H9 (cell line): ENCODE results near the gene IRF4. TPM values are rescaled to one million over a fixed set of nuclear protein-coding genes. Genes with fewer than 3 reads are reported as not detected.

Experiments used
- DNase-seq: peaks from one replicate; pipeline ENCODE4 v3.0.0-alpha.2; 2017
- H2AFZ ChIP-seq: one replicate; pipeline ENCODE4 v1.6.1; 2013; ENCODE audit warnings: mild to moderate bottlenecking, low read length, control low read depth, moderate library complexity
- H2AK5ac ChIP-seq: 2 replicates; pipeline ENCODE4 v1.6.1; 2013; ENCODE audit warnings: low read length, control low read depth, mixed read lengths; ENCODE audit not compliant: insufficient read length
- H2BK120ac ChIP-seq: one replicate; pipeline ENCODE4 v1.6.1; 2013; ENCODE audit warnings: low read depth, mild to moderate bottlenecking, low read length, control low read depth, inconsistent platforms; ENCODE audit not compliant: poor library complexity, severe bottlenecking
- H2BK12ac ChIP-seq: 2 replicates; pipeline ENCODE4 v1.6.1; 2013; ENCODE audit warnings: low read length, control low read depth, mixed read lengths, low read depth; ENCODE audit not compliant: insufficient read length
- H2BK15ac ChIP-seq: 2 replicates; pipeline ENCODE4 v1.6.1; 2013; ENCODE audit warnings: low read depth, low read length, control low read depth
- H2BK20ac ChIP-seq: one replicate; pipeline ENCODE4 v1.6.1; 2013; ENCODE audit warnings: low read depth, mild to moderate bottlenecking, low read length, control low read depth, inconsistent platforms; ENCODE audit not compliant: poor library complexity, severe bottlenecking
- H2BK5ac ChIP-seq: 2 replicates; pipeline ENCODE4 v1.6.1; 2013; ENCODE audit warnings: low read length, control low read depth, mixed read lengths; ENCODE audit not compliant: insufficient read length
- H3K14ac ChIP-seq: 2 replicates; pipeline ENCODE4 v1.6.1; 2013; ENCODE audit warnings: low read length, control low read depth; ENCODE audit not compliant: insufficient read depth
- H3K18ac ChIP-seq: 2 replicates; pipeline ENCODE4 v1.6.1; 2013; ENCODE audit warnings: low read depth, mild to moderate bottlenecking, mixed read lengths, low read length, control low read depth; ENCODE audit not compliant: insufficient read length
- H3K23ac ChIP-seq: 2 replicates; pipeline ENCODE4 v1.6.1; 2013; ENCODE audit warnings: low read length, control low read depth, mixed read lengths, low read depth; ENCODE audit not compliant: insufficient read length
- H3K23me2 ChIP-seq: 2 replicates; pipeline ENCODE4 v1.6.1; 2013; ENCODE audit warnings: low read depth, mild to moderate bottlenecking, mixed read lengths, low read length, control low read depth; ENCODE audit not compliant: insufficient read length, poor library complexity, severe bottlenecking
- H3K27ac ChIP-seq: 2 replicates; pipeline ENCODE4 v1.5.1; 2013; ENCODE audit warnings: low read length, control low read depth, mixed read lengths, low read depth; ENCODE audit not compliant: insufficient read length
- H3K27me3 ChIP-seq: 2 replicates; pipeline ENCODE4 v1.6.1; 2013; ENCODE audit warnings: low read length, control low read depth, inconsistent platforms; ENCODE audit not compliant: insufficient read depth
- H3K4ac ChIP-seq: 2 replicates; pipeline ENCODE4 v1.6.1; 2013; ENCODE audit warnings: low read depth, mild to moderate bottlenecking, control low read depth, inconsistent platforms, low read length, moderate library complexity
- H3K4me1 ChIP-seq: 2 replicates; pipeline ENCODE4 v1.6.1; 2013; ENCODE audit warnings: low read length, control low read depth, inconsistent platforms; ENCODE audit not compliant: insufficient read depth
- H3K4me2 ChIP-seq: 2 replicates; pipeline ENCODE4 v1.6.1; 2013; ENCODE audit warnings: low read length, control low read depth, mixed read lengths; ENCODE audit not compliant: insufficient read length, insufficient read depth
- H3K56ac ChIP-seq: 2 replicates; pipeline ENCODE4 v1.6.1; 2013; ENCODE audit warnings: low read depth, mild to moderate bottlenecking, mixed read lengths, low read length, control low read depth; ENCODE audit not compliant: insufficient read length
- H3K79me1 ChIP-seq: 2 replicates; pipeline ENCODE4 v1.6.1; 2013; ENCODE audit warnings: low read depth, mild to moderate bottlenecking, moderate library complexity, low read length, control low read depth, inconsistent platforms; ENCODE audit not compliant: insufficient read depth, poor library complexity, severe bottlenecking
- H3K79me2 ChIP-seq: 2 replicates; pipeline ENCODE4 v1.6.1; 2013; ENCODE audit warnings: low read length, control low read depth, inconsistent platforms; ENCODE audit not compliant: insufficient read depth
- H3K9ac ChIP-seq: 2 replicates; pipeline ENCODE4 v1.6.1; 2013; ENCODE audit warnings: low read length, control low read depth, mixed read lengths; ENCODE audit not compliant: insufficient read length; ENCODE audit errors: extremely low read depth
- H3K9me3 ChIP-seq: one replicate; pipeline ENCODE4 v1.6.1; 2013; ENCODE audit warnings: low read depth, low read length, inconsistent platforms; ENCODE audit not compliant: control insufficient read depth
- H3T11ph ChIP-seq: one replicate; pipeline ENCODE4 v1.6.1; 2013; ENCODE audit warnings: mild to moderate bottlenecking, low read length, control low read depth, inconsistent platforms
- H4K20me1 ChIP-seq: one replicate; pipeline ENCODE4 v1.6.1; 2013; ENCODE audit not compliant: control insufficient read depth, insufficient read length, insufficient read depth
- H4K5ac ChIP-seq: 2 replicates; pipeline ENCODE4 v1.6.1; 2013; ENCODE audit warnings: low read depth, mild to moderate bottlenecking, mixed read lengths, low read length, control low read depth; ENCODE audit not compliant: insufficient read length
- H4K8ac ChIP-seq: replicated peaks from 2 replicates; pipeline ENCODE4 v1.6.1; 2013; ENCODE audit warnings: low read length, control low read depth, mixed read lengths, low read depth; ENCODE audit not compliant: insufficient read length
- H4K91ac ChIP-seq: 2 replicates; pipeline ENCODE4 v1.6.1; 2013; ENCODE audit warnings: low read depth, mild to moderate bottlenecking, moderate library complexity, mixed read lengths, low read length, control low read depth; ENCODE audit not compliant: insufficient read length
- H3K27ac Mint-ChIP-seq, 3 experiments: 2 replicates in 2 of 3; 3 replicates in 1 of 3; pipeline ENCODE4 v1.8.0; 2020 to 2021; ENCODE audit warnings: mixed read lengths in 3 of 3, mild to moderate bottlenecking in 1 of 3, moderate library complexity in 1 of 3
- H3K27me3 Mint-ChIP-seq: 2 replicates; pipeline ENCODE4 v1.8.0; 2021; ENCODE audit warnings: low read depth, mild to moderate bottlenecking, moderate library complexity, mixed read lengths
- H3K36me3 Mint-ChIP-seq, 3 experiments: 2 replicates in 2 of 3; 3 replicates in 1 of 3; pipeline ENCODE4 v1.8.0; 2020 to 2021; ENCODE audit warnings: low read depth in 3 of 3, mixed read lengths in 3 of 3; ENCODE audit not compliant: insufficient read depth in 1 of 3
- H3K4me1 Mint-ChIP-seq, 2 experiments: 2 replicates each; pipeline ENCODE4 v1.8.0; 2020; ENCODE audit warnings: mixed read lengths in 2 of 2
- H3K4me3 Mint-ChIP-seq, 2 experiments: 2 replicates in 1 of 2; 3 replicates in 1 of 2; pipeline ENCODE4 v1.8.0; 2020 to 2021; ENCODE audit warnings: mild to moderate bottlenecking in 2 of 2, mixed read lengths in 2 of 2, moderate library complexity in 1 of 2
- H3K9me3 Mint-ChIP-seq, 2 experiments: 2 replicates in 1 of 2; 3 replicates in 1 of 2; pipeline ENCODE4 v1.8.0; 2020; ENCODE audit warnings: mild to moderate bottlenecking in 2 of 2, mixed read lengths in 2 of 2, moderate library complexity in 1 of 2
- WGBS: extraction: QIAGEN DNeasy Blood & Tissue Kit; methylation state at CpG from one replicate; pipeline ENCODE4 v1.1.7; 2013; ENCODE audit warnings: missing lambda C conversion rate, low lambda C conversion rate, mixed read lengths; ENCODE audit not compliant: insufficient read length; ENCODE audit errors: extremely low coverage; 5-methylcytosine and 5-hydroxymethylcytosine counted together
- total RNA-seq: library from RNA; stranded (reverse); gene quantifications from 2 replicates; pipeline ENCODE4 v1.2.1, GENCODE V29; 2021
- TF ChIP-seq, protein P1 (sequence below): fragments of 200-600 bp; sonication (generic); conservative IDR thresholded peaks from 3 replicates; pipeline ENCODE4 v1.8.0; 2021; ENCODE audit warnings: antibody characterized with exemption, mild to moderate bottlenecking

IRF4 gene
- total RNA-seq, 1 experiment from 2014 or later: 0.31 TPM

DNA sequence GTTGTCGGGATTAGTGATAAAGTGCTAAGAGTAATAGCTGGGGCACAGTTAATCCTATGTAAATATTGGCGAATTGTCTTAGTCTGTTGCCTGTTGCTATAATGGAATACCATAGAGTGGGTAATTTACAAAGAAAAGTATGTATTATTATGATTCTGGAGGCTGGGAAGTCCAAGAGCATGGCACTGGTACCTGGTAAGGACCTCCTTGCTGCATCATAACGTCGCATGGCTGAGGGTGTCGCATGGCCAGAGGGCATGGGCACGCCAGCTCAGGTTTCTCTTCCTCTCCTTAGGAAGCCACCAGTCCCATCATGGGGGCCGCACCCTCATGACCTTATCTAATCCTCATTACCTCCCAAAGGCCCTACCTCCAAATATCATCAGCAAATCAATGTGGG lies 29.7 kb downstream of the IRF4 start:
- Histone ChIP-seq H3K14ac (no peak overlapping the region), H3K9ac (no peak overlapping the region), H4K8ac (no peak overlapping the region), H4K5ac (no peak overlapping the region), H3K56ac (no peak overlapping the region), H3K79me1 (no peaks in the 10 kb centered on the region), H3K4ac (no peak overlapping the region), H2AK5ac (no peak overlapping the region), H2BK20ac (no peak overlapping the region), H2BK12ac (no peak overlapping the region), H2AFZ (no peak overlapping the region), H3K27ac (no peak overlapping the region), H3K4me2 (no peak overlapping the region), H4K20me1 (no peaks in the 10 kb centered on the region), H3K4me1 (no peaks in the 10 kb centered on the region), H3K23me2 (no peaks in the 10 kb centered on the region), H3K79me2 (no peaks in the 10 kb centered on the region), H3K18ac (no peak overlapping the region), H3T11ph (no peak overlapping the region), H4K91ac (no peak overlapping the region), H2BK5ac (no peak overlapping the region), H2BK120ac (no peak overlapping the region), H3K27me3 (no peaks in the 10 kb centered on the region), H2BK15ac (no peak overlapping the region), H3K9me3 (no peaks in the 10 kb centered on the region), H3K23ac (no peak overlapping the region)
- no peaks in the 10 kb centered on the region for H3K4me1 Mint-ChIP-seq
- no peak for DNase-seq
- no CpG with 5 or more reads among the region's 7 CpGs for WGBS
- H3K27ac Mint-ChIP-seq: no peak overlapping the region
- TF ChIP-seq, protein P1, sequence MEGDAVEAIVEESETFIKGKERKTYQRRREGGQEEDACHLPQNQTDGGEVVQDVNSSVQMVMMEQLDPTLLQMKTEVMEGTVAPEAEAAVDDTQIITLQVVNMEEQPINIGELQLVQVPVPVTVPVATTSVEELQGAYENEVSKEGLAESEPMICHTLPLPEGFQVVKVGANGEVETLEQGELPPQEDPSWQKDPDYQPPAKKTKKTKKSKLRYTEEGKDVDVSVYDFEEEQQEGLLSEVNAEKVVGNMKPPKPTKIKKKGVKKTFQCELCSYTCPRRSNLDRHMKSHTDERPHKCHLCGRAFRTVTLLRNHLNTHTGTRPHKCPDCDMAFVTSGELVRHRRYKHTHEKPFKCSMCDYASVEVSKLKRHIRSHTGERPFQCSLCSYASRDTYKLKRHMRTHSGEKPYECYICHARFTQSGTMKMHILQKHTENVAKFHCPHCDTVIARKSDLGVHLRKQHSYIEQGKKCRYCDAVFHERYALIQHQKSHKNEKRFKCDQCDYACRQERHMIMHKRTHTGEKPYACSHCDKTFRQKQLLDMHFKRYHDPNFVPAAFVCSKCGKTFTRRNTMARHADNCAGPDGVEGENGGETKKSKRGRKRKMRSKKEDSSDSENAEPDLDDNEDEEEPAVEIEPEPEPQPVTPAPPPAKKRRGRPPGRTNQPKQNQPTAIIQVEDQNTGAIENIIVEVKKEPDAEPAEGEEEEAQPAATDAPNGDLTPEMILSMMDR: no peak
- peaks cover 9 to 11% of the 10 kb centered on the region in 2 experiments; a peak in 4 of 5 replicates for H3K9me3 Mint-ChIP-seq
- H3K27me3 Mint-ChIP-seq: peaks cover 4% of the 10 kb centered on the region
- H3K4me3 Mint-ChIP-seq: no peak overlapping the region
- H3K36me3 Mint-ChIP-seq: peaks cover 0 to 8% (median 4%) of the 10 kb centered on the region in 3 experiments; a peak in 3 of 7 replicates
